Body of pancreas (tissue), 4 donors: ENCODE data around the gene MTMR3.

Experiments used
- POLR2A ChIP-seq, 3 donors: fragments of 450-650 bp; IDR thresholded peaks; one replicate each; pipeline ENCODE4 v1.6.1; 2016; ENCODE audit warnings: antibody characterized with exemption in 3 of 3, mild to moderate bottlenecking in 2 of 3
- TF ChIP-seq, protein P1 (sequence below), 7 experiments: fragments of 450-650 bp in 4 of 7; fragments of 200-600 bp in 3 of 7; sonication (generic) in 3 of 7; IDR thresholded peaks; one replicate each; pipeline ENCODE4 v1.5.1; 2016 to 2019; ENCODE audit warnings: antibody characterized with exemption in 7 of 7

DNA sequence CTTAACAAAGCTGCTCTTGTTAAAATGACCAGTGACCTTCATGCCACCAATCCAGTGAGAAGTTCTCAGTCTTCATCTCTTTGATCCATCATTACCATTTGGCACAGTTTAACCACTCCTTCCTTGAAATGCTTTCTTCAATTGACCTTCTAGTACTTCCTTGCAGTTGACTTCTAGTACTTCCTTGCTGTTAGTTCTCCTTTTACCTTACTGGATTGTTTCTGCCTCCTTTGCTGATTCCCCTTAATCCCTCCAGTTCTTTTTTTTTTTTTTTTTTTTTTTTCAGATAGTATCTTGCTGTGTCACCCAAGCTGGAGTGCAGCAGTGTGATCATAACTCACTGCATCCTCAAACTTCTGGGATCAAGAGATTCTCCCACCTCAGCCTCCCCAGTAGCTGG is 131.3 kb downstream of the MTMR3 start:
- TF ChIP-seq, protein P1, sequence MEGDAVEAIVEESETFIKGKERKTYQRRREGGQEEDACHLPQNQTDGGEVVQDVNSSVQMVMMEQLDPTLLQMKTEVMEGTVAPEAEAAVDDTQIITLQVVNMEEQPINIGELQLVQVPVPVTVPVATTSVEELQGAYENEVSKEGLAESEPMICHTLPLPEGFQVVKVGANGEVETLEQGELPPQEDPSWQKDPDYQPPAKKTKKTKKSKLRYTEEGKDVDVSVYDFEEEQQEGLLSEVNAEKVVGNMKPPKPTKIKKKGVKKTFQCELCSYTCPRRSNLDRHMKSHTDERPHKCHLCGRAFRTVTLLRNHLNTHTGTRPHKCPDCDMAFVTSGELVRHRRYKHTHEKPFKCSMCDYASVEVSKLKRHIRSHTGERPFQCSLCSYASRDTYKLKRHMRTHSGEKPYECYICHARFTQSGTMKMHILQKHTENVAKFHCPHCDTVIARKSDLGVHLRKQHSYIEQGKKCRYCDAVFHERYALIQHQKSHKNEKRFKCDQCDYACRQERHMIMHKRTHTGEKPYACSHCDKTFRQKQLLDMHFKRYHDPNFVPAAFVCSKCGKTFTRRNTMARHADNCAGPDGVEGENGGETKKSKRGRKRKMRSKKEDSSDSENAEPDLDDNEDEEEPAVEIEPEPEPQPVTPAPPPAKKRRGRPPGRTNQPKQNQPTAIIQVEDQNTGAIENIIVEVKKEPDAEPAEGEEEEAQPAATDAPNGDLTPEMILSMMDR (IDR thresholded peaks at IDR 0.05): no peak
- no peak for TF ChIP-seq POLR2A (IDR thresholded peaks at IDR 0.05)
